IPS-15b (cell line): ENCODE data around the gene NOPCHAP1.

Experiments used
- H3K27me3 ChIP-seq: one replicate; pipeline ENCODE4 v1.6.1; 2013; ENCODE audit warnings: low read length; ENCODE audit not compliant: control insufficient read depth, insufficient read depth
- H3K36me3 ChIP-seq: one replicate; pipeline ENCODE4 v1.6.1; 2013; ENCODE audit warnings: low read length; ENCODE audit not compliant: control insufficient read depth, insufficient read depth
- H3K4me1 ChIP-seq: one replicate; pipeline ENCODE4 v1.6.1; 2013; ENCODE audit warnings: mild to moderate bottlenecking, low read length; ENCODE audit not compliant: control insufficient read depth, insufficient read depth
- H3K4me3 ChIP-seq: one replicate; pipeline ENCODE4 v1.5.1; 2013; ENCODE audit warnings: low read depth, low read length
- H3K9ac ChIP-seq: one replicate; pipeline ENCODE4 v1.6.1; 2013; ENCODE audit warnings: low read depth, mild to moderate bottlenecking, low read length
- H3K9me3 ChIP-seq: one replicate; pipeline ENCODE4 v1.6.1; 2013; ENCODE audit warnings: mild to moderate bottlenecking, low read length; ENCODE audit not compliant: control insufficient read depth, insufficient read depth

The NOPCHAP1 gene

DNA sequence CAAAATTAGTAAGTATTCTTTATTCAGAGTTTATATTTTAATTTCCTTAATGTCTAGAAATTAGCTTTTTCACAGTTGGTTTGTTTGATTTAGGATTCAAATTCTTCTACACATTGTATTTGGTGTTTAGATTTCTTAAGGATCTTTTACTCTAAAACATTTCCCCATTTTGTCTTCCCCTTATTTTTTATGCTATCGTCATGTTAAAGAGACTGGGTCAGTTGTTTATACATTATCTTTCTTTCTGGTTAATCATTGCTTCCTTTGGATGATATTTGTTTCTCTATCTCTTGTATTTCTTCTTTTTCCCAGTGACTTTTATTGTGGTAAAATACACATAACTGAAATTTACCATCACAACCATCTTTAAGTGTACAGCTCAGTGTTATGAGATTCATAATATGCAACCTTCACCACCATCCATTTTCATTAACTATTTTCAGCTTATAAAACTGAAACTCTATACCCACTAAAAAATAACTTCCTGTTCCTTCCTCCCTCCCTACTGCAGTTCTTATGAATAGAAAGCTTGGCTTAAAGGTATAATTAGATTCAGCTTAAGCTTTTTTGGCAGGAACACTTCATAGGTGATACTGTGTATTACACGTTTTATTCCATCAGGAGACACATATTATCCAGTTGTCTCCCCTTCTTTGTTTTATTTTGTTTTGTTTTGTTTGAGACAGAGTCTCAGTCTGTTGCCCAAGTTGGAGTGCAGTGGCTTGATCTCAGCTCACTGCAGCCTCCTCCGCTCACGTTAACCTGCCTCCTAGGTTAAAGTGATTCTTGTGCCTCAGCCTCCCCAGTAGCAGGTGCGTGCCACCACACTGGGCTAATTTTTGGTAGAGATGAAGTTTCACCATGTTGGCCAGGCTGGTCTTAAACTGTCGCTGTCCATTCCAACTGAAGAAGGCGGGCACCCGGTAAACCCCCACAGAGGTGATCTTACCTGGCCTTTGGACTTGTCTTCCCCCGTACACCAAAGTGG, 45.0 kb downstream of the NOPCHAP1 start:
- Histone ChIP-seq H3K27me3 (no peaks in the 10 kb centered on the region), H3K4me1 (no peaks in the 10 kb centered on the region), H3K9ac (no peak overlapping the region), H3K36me3 (no peaks in the 10 kb centered on the region), H3K9me3 (no peaks in the 10 kb centered on the region), H3K4me3 (no peak overlapping the region)

DNA sequence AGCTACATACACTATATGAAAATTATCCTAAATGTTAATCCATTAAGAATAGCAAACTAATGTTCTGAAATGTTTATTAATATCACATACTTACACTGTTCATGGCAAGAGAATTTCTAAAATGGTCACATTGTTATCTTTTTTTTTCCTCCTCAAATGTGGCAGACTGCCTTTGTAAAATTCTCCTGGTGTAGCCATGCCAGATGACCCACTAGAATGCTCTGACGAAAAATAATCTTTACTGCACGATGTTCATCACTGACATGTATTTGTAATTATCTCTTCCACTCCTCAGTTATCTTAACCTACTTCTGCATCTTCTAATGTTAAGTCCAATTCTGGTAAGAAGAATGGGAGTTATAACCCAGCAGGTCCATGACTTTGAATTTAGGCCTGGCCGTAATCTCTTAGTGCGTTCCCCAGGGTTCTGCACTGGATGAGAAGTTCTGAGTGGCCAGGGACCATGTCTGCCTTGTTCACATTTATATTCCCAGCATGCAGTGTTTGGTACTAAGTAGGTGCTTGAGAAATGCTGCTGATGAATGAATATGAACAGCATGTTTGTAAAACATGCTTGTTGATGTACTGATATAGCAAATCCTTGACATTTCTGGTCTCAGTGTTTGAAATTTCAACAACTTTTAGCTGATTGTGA, 46.7 kb downstream of the NOPCHAP1 start:
- no peaks in the 10 kb centered on the region for H3K36me3 ChIP-seq

DNA sequence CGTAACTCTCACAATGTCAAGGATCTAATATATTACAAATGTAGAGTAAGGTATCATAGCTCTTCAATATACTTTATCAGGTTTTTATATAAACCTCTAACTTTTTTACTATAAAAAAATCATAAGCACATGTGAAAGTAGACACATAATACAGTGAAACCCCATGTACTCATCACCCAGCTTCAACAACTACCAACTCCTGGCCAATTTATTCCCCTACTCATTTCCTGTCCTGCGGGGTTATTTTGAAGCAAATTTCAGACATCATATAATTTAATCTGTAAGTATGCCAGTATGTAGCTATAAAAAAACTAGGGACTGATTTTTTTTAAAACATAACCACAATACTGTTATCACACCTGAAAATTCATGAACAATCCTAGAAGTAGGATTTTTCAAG, 47.7 kb downstream of the NOPCHAP1 start:
- Histone ChIP-seq H3K9ac (no peak overlapping the region), H3K36me3 (no peaks in the 10 kb centered on the region), H3K9me3 (no peaks in the 10 kb centered on the region), H3K4me3 (no peak overlapping the region), H3K4me1 (no peaks in the 10 kb centered on the region), H3K27me3 (no peaks in the 10 kb centered on the region)

More for the DNA sequence above, 46.7 kb downstream of the NOPCHAP1 start:
- H3K9me3 ChIP-seq, result no peaks in the 10 kb centered on the region
- no peaks in the 10 kb centered on the region for H3K4me1 ChIP-seq
- no peaks in the 10 kb centered on the region for H3K27me3 ChIP-seq
- no peak overlapping the region for H3K4me3 ChIP-seq
- no peak overlapping the region for H3K9ac ChIP-seq
